ENCODE results near the gene AMOTL1. TPM values are rescaled to one million over a fixed set of nuclear protein-coding genes. Genes with fewer than 3 reads are reported as not detected.

AMOTL1 gene
- total and polyA plus RNA-seq, 11 donors = 6.2 to 76.0 (median 50.9) TPM

GRCh38 chr11:94838027-94838731 lies 70.0 kb downstream of the AMOTL1 start:
- Histone ChIP-seq H3K27ac (peak overlapping the region in 3 of 12 donors; percentile 5 to 58 (median 5)), H3K36me3 (peaks cover 0 to 46% (median 11%) of the 10 kb centered on the region in 9 donors), H3K4me3 (no peak overlapping the region), H3K4me1 (peaks cover 0 to 38% (median 20%) of the 10 kb centered on the region in 12 donors), H3K9me3 (no peaks in the 10 kb centered on the region), H3K27me3 (no peaks in the 10 kb centered on the region)
- WGBS, 4 donors = 78 to 92% (median 85%) methylated on average over 2 of the region's 2 CpGs
- intact Hi-C loops (cut with DNase I) = loop anchor here in 1 of 10 donors (5.0 kb wide), 1 partner anchor 46 kb away; no protein-coding TSS in a partner anchor
- TF ChIP-seq CTCF (IDR thresholded peaks at IDR 0.05) = no peak
- no peak for TF ChIP-seq POLR2A (IDR thresholded peaks at IDR 0.05)
- no peak for DNase-seq
- no peak for ATAC-seq

GRCh38 chr11:94840209-94840608 lies 72.1 kb downstream of the AMOTL1 start:
- intact Hi-C loops (cut with DNase I) = no loop called here
- ATAC-seq = no peak
- no peak for DNase-seq
- peaks cover 0 to 31% (median 17%) of the 10 kb centered on the region in 12 donors for H3K4me1 ChIP-seq
- 77 to 85% (median 84%) methylated on average over 4 of the region's 4 CpGs for WGBS, 4 donors
- no peaks in the 10 kb centered on the region for H3K9me3 ChIP-seq
- H3K4me3 ChIP-seq = no peak overlapping the region
- H3K36me3 ChIP-seq = peaks cover 0 to 36% (median 4%) of the 10 kb centered on the region in 9 donors
- TF ChIP-seq POLR2A (IDR thresholded peaks at IDR 0.05) (no peak), CTCF (IDR thresholded peaks at IDR 0.05) (no peak)
- peaks cover 0 to 5% (median 0%) of the 10 kb centered on the region in 9 donors for H3K27me3 ChIP-seq
- H3K27ac ChIP-seq = peak overlapping the region in 6 of 12 donors; percentile 5 to 72 (median 10)

GRCh38 chr11:94844031-94844430 lies 75.9 kb downstream of the AMOTL1 start:
- H3K4me3 ChIP-seq = no peak overlapping the region
- H3K27me3 ChIP-seq = peaks cover 0 to 5% (median 0%) of the 10 kb centered on the region in 9 donors
- no peaks in the 10 kb centered on the region for H3K9me3 ChIP-seq
- no peak for ATAC-seq
- H3K4me1 ChIP-seq = peaks cover 0 to 3% (median 0%) of the 10 kb centered on the region in 12 donors
- H3K27ac ChIP-seq = peak overlapping the region in 1 of 12 donors; percentile 65
- H3K36me3 ChIP-seq = peaks cover 0 to 38% (median 3%) of the 10 kb centered on the region in 9 donors
- TF ChIP-seq CTCF (IDR thresholded peaks at IDR 0.05) = no peak
- no peak for TF ChIP-seq POLR2A (IDR thresholded peaks at IDR 0.05)
- intact Hi-C loops (cut with DNase I) = no loop called here
- DNase-seq = no peak

GRCh38 chr11:94845622-94846021 lies 77.5 kb downstream of the AMOTL1 start:
- H3K36me3 ChIP-seq = peaks cover 0 to 34% (median 8%) of the 10 kb centered on the region in 9 donors
- H3K4me1 ChIP-seq = peaks cover 0 to 16% (median 2%) of the 10 kb centered on the region in 12 donors
- ATAC-seq (peak in 2 of 4 donors; percentile 19 to 27), DNase-seq (no peak)
- TF ChIP-seq POLR2A (IDR thresholded peaks at IDR 0.05) (no peak), CTCF (IDR thresholded peaks at IDR 0.05) (no peak)
- H3K9me3 ChIP-seq = no peaks in the 10 kb centered on the region
- intact Hi-C loops (cut with DNase I) = loop anchor here in 1 of 10 donors (5.0 kb wide), 1 partner anchor 37 kb away; no protein-coding TSS in a partner anchor
- peak overlapping the region in 1 of 12 donors; percentile 65 for H3K27ac ChIP-seq
- 83 to 94% (median 85%) methylated on average over 3 of the region's 3 CpGs for WGBS, 4 donors
- peaks cover 0 to 5% (median 0%) of the 10 kb centered on the region in 9 donors for H3K27me3 ChIP-seq
- H3K4me3 ChIP-seq = no peak overlapping the region
